Measurements from ENCODE around the gene GRWD1.

The GRWD1 gene

GRCh38 chr19:48458016-48458415 is 12.2 kb downstream of the GRWD1 start:
- no peak overlapping the region for H3K4me3 ChIP-seq (ENCODE audit: insufficient read depth, low read length, poor library complexity, severe bottlenecking)
- no peak overlapping the region for H3K9ac ChIP-seq (ENCODE audit: low read length)
- peaks cover 5% of the 10 kb centered on the region for H3K79me2 ChIP-seq (ENCODE audit: insufficient read depth, low read length)
- no peaks in the 10 kb centered on the region for H3K36me3 ChIP-seq (ENCODE audit: low read length)
- no peaks in the 10 kb centered on the region for H3K9me2 ChIP-seq (replicated peaks; ENCODE audit: insufficient read depth, low read length)
- H4K20me1 ChIP-seq (ENCODE audit: low read depth, low read length): no peaks in the 10 kb centered on the region
- H2AFZ ChIP-seq (ENCODE audit: low read depth, low read length, severe bottlenecking): no peak overlapping the region
- H3K9me3 ChIP-seq (ENCODE audit: insufficient read depth, low read length): no peaks in the 10 kb centered on the region
- no peaks in the 10 kb centered on the region for H3F3A ChIP-seq (ENCODE audit: insufficient read depth)
- TF ChIP-seq CTCF (IDR thresholded peaks at IDR 0.05; ENCODE audit: insufficient read depth, low read length, poor library complexity, severe bottlenecking): no peak
- TF ChIP-seq EZH2phosphoT487 (conservative IDR thresholded peaks at IDR 0.05; ENCODE audit: low read length): no peak
- H3K27ac ChIP-seq (ENCODE audit: low read depth, low read length): no peak overlapping the region
- H3K4me2 ChIP-seq (ENCODE audit: low read depth, low read length, poor library complexity, severe bottlenecking): no peak overlapping the region
- no peaks in the 10 kb centered on the region for H3K27me3 ChIP-seq (ENCODE audit: low read length)

- TF ChIP-seq EZH2phosphoT487 (conservative IDR thresholded peaks at IDR 0.05; ENCODE audit: low read length) (no peak), CTCF (IDR thresholded peaks at IDR 0.05; ENCODE audit: insufficient read depth, low read length, poor library complexity, severe bottlenecking) (no peak)
- Histone ChIP-seq H3K36me3 (ENCODE audit: low read length) (no peaks in the 10 kb centered on the region), H3K4me3 (ENCODE audit: insufficient read depth, low read length, poor library complexity, severe bottlenecking) (no peak overlapping the region), H4K20me1 (ENCODE audit: low read depth, low read length) (no peaks in the 10 kb centered on the region), H3K9me3 (ENCODE audit: insufficient read depth, low read length) (no peaks in the 10 kb centered on the region), H3K27ac (ENCODE audit: low read depth, low read length) (no peak overlapping the region), H3K9ac (ENCODE audit: low read length) (no peak overlapping the region), H3K79me2 (ENCODE audit: insufficient read depth, low read length) (no peaks in the 10 kb centered on the region), H3K27me3 (ENCODE audit: low read length) (no peaks in the 10 kb centered on the region), H2AFZ (ENCODE audit: low read depth, low read length, severe bottlenecking) (no peak overlapping the region), H3K9me2 (replicated peaks; ENCODE audit: insufficient read depth, low read length) (no peaks in the 10 kb centered on the region), H3F3A (ENCODE audit: insufficient read depth) (peaks cover 7% of the 10 kb centered on the region), H3K4me2 (ENCODE audit: low read depth, low read length, poor library complexity, severe bottlenecking) (no peak overlapping the region)
Measured at GRCh38 chr19:48461651-48461981, 15.8 kb downstream of the GRWD1 start.

- Histone ChIP-seq H2AFZ (ENCODE audit: low read depth, low read length, severe bottlenecking) (no peak overlapping the region), H3K4me3 (ENCODE audit: insufficient read depth, low read length, poor library complexity, severe bottlenecking) (no peak overlapping the region), H3F3A (ENCODE audit: insufficient read depth) (peaks cover 7% of the 10 kb centered on the region), H3K79me2 (ENCODE audit: insufficient read depth, low read length) (no peaks in the 10 kb centered on the region), H3K9ac (ENCODE audit: low read length) (no peak overlapping the region), H3K9me3 (ENCODE audit: insufficient read depth, low read length) (no peaks in the 10 kb centered on the region), H3K27me3 (ENCODE audit: low read length) (no peaks in the 10 kb centered on the region), H3K27ac (ENCODE audit: low read depth, low read length) (no peak overlapping the region), H3K9me2 (replicated peaks; ENCODE audit: insufficient read depth, low read length) (no peaks in the 10 kb centered on the region), H3K36me3 (ENCODE audit: low read length) (no peaks in the 10 kb centered on the region), H3K4me2 (ENCODE audit: low read depth, low read length, poor library complexity, severe bottlenecking) (no peak overlapping the region), H4K20me1 (ENCODE audit: low read depth, low read length) (no peaks in the 10 kb centered on the region)
- TF ChIP-seq CTCF (IDR thresholded peaks at IDR 0.05; ENCODE audit: insufficient read depth, low read length, poor library complexity, severe bottlenecking) (no peak), EZH2phosphoT487 (conservative IDR thresholded peaks at IDR 0.05; ENCODE audit: low read length) (no peak)
Measured at GRCh38 chr19:48461982-48462655, 16.3 kb downstream of the GRWD1 start.

Data from SU-DHL-6 (cell line).